SJSA1 (cell line): ENCODE results near the gene C3orf52. TPM values are rescaled to one million over a fixed set of nuclear protein-coding genes. Genes with fewer than 3 reads are reported as not detected.

Experiments
- DNase-seq, 2 experiments: peaks; one replicate each; pipeline ENCODE4 v3.0.0-alpha.2; 2015 to 2020; ENCODE audit warnings: low spot score in 2 of 2, low read depth in 1 of 2
- H3K27ac ChIP-seq: fragments of 250-450 bp; sonication (Bioruptor Pico); 2 replicates; pipeline ENCODE4 v1.5.1; 2020; ENCODE audit warnings: mild to moderate bottlenecking, moderate library complexity
- H3K27me3 ChIP-seq: fragments of 250-450 bp; sonication (Bioruptor Pico); replicated peaks from 2 replicates; pipeline ENCODE4 v1.5.1; 2020; ENCODE audit warnings: mild to moderate bottlenecking, moderate library complexity
- H3K36me3 ChIP-seq: fragments of 250-450 bp; sonication (Bioruptor Pico); 2 replicates; pipeline ENCODE4 v1.5.1; 2020; ENCODE audit warnings: mild to moderate bottlenecking
- H3K4me1 ChIP-seq: fragments of 250-450 bp; sonication (Bioruptor Pico); replicated peaks from 2 replicates; pipeline ENCODE4 v1.6.1; 2021; ENCODE audit warnings: mild to moderate bottlenecking
- H3K4me3 ChIP-seq: fragments of 250-450 bp; sonication (Bioruptor Pico); 2 replicates; pipeline ENCODE4 v1.5.1; 2020; ENCODE audit warnings: mild to moderate bottlenecking
- H3K9me3 ChIP-seq: fragments of 250-450 bp; sonication (Bioruptor Pico); replicated peaks from 2 replicates; pipeline ENCODE4 v1.5.1; 2020; ENCODE audit warnings: mild to moderate bottlenecking
- total RNA-seq: library from RNA; depleted of rRNA; stranded (reverse); fragments of >200 nt; shearing (Covaris generic); gene quantifications from 2 replicates; pipeline ENCODE4 v1.2.3, GENCODE V29; 2014; rRNA removed

The C3orf52 gene
- total RNA-seq, 1 experiment from 2014 or later = 20.6 TPM

DNA sequence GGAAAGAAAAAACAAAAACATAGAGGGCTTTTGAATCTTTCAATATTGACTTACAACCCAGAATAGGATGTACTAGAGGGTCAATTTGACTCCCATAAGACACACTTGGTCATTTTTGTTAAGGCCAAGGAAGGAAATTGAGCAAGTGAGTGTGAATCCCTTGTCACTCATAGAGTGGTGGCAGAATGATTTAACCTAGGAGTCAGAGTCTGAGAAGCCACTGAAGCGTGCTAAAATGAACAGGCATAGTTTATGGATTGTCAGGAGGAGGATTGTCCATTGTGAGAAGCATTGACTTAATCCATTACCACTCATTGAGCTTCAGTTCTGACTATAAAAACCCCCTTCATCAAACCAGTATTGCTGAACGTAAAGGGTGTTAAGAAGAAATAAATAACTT is 55.1 kb downstream of the C3orf52 start:
- no peak for DNase-seq
- H3K27ac ChIP-seq = no peak overlapping the region
- H3K36me3 ChIP-seq = no peaks in the 10 kb centered on the region
- no peaks in the 10 kb centered on the region for H3K4me1 ChIP-seq
- no peaks in the 10 kb centered on the region for H3K27me3 ChIP-seq
- H3K9me3 ChIP-seq = no peaks in the 10 kb centered on the region; the same call in 1 of the 2 replicates
- H3K4me3 ChIP-seq = no peak overlapping the region

- H3K36me3 ChIP-seq = no peaks in the 10 kb centered on the region
- DNase-seq = no peak
- no peaks in the 10 kb centered on the region; the same call in 1 of the 2 replicates for H3K9me3 ChIP-seq
Measured at GRCh38 chr3:112143251-112143650, 57.1 kb downstream of the C3orf52 start.

GRCh38 chr3:112143689-112144088 is 57.5 kb downstream of the C3orf52 start:
- Histone ChIP-seq H3K4me3 (no peak overlapping the region), H3K27me3 (no peaks in the 10 kb centered on the region), H3K27ac (no peak overlapping the region), H3K4me1 (no peaks in the 10 kb centered on the region), H3K9me3 (peaks cover 1% of the 10 kb centered on the region; the same call in 1 of the 2 replicates), H3K36me3 (no peaks in the 10 kb centered on the region)
- DNase-seq = no peak

More at GRCh38 chr3:112143251-112143650, 57.1 kb downstream of the C3orf52 start:
- H3K27ac ChIP-seq = no peak overlapping the region
- no peak overlapping the region for H3K4me3 ChIP-seq
- H3K27me3 ChIP-seq = no peaks in the 10 kb centered on the region
- no peaks in the 10 kb centered on the region for H3K4me1 ChIP-seq

DNA sequence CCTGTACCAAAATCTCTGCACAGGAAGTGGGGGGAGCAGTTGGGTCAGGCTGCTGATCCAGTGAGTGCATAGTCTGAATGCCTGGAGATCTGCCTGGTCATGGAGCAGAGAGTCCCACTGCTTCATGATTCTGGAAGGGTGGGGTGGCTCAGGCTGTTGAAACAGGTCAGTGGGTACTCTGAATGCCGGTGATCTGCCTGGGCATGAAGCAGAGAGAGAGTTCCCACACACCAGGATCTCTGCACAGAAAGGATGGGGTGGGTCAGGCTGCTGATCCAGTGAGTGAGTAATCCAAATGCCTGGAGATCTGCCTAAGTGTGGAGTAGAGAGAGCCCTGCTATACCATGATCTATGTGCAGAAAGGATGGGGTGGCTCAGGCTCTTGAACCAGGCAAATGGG is 62.9 kb downstream of the C3orf52 start:
- peaks cover 5% of the 10 kb centered on the region; the same call in 1 of the 2 replicates for H3K9me3 ChIP-seq
- H3K36me3 ChIP-seq = no peaks in the 10 kb centered on the region
- no peak overlapping the region for H3K4me3 ChIP-seq
- H3K4me1 ChIP-seq = no peaks in the 10 kb centered on the region
- H3K27ac ChIP-seq = no peak overlapping the region
- DNase-seq = no peak
- H3K27me3 ChIP-seq = no peaks in the 10 kb centered on the region

GRCh38 chr3:112167758-112168157 is 81.6 kb downstream of the C3orf52 start:
- no peaks in the 10 kb centered on the region for H3K27me3 ChIP-seq
- DNase-seq = no peak
- no peak overlapping the region for H3K4me3 ChIP-seq
- no peak overlapping the region for H3K27ac ChIP-seq
- H3K9me3 ChIP-seq = no peaks in the 10 kb centered on the region
- H3K36me3 ChIP-seq = no peaks in the 10 kb centered on the region
- H3K4me1 ChIP-seq = no peaks in the 10 kb centered on the region

Other genes starting within 250 kb of the C3orf52 start
- 29.3 and 40.5 TPM in 2 replicates for gene PHLDB2, start 227.1 kb upstream of the C3orf52 start, total RNA-seq
- gene ABHD10, start 107.4 kb upstream of the C3orf52 start, total RNA-seq = 23.1 and 33.7 TPM in 2 replicates
- not detected in 2 replicates for gene TAGLN3, start 87.5 kb upstream of the C3orf52 start, total RNA-seq
- gene TMPRSS7, start 51.7 kb upstream of the C3orf52 start, total RNA-seq = not detected in 2 replicates
- gene GCSAM, start 46.9 kb downstream of the C3orf52 start, total RNA-seq = not detected in 2 replicates
- not detected in 2 replicates for gene SLC9C1, start 207.8 kb downstream of the C3orf52 start, total RNA-seq
- gene CD200, start 246.8 kb downstream of the C3orf52 start, total RNA-seq = not detected in 2 replicates